ENCODE data around the gene AUH.

Gene AUH, protein sequence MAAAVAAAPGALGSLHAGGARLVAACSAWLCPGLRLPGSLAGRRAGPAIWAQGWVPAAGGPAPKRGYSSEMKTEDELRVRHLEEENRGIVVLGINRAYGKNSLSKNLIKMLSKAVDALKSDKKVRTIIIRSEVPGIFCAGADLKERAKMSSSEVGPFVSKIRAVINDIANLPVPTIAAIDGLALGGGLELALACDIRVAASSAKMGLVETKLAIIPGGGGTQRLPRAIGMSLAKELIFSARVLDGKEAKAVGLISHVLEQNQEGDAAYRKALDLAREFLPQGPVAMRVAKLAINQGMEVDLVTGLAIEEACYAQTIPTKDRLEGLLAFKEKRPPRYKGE

DNA sequence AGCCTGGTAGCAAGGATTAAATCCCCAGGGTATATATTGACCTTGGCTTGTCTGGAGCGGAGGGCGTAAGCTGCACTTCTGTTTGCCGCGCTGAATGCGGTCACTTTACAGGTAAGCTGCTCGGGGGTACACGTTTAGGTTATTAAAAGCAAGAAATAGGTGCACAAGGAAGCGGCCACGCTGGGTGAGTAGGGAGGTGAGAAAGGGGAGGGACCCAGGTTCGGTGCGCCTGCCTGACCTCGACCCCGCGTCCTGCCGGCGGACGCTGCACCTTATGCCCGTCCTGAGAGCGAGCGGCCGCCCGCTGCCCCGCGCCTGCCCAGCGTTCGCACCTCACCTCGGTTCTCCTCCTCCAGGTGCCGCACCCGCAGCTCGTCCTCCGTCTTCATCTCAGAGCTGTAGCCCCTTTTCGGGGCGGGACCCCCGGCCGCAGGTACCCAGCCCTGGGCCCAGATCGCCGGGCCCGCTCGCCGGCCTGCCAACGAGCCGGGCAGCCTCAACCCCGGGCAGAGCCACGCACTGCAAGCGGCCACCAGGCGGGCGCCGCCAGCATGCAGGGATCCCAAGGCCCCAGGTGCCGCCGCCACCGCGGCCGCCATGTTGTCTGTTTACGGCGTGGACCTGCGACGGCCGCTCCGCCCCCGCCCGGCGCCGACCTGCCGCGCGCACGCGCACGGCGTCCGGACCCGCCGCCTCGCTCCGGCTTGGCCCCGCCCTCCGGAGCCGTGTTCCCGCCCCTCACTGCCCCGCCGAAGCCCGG is at the start of gene AUH:
Gene AUH (minus strand): TSS at position 628 of the 760 bp plus-strand sequence. CDS start 29 bp downstream, at position 599.
- Mint-ChIP-seq H3K9me3 (no peaks in the 10 kb centered on the region), H3K4me1 (ENCODE audit: low read depth) (peaks cover 53% of the 10 kb centered on the region), H3K36me3 (ENCODE audit: low read depth) (peaks cover 49% of the 10 kb centered on the region), H3K4me3 (peak within 1 kb of the TSS; percentile 95), H3K27me3 (no peaks in the 10 kb centered on the region), H3K27ac (peak within 1 kb of the TSS; percentile 96)
- peak; percentile 92 for DNase-seq

- Mint-ChIP-seq H3K27me3 (no peaks in the 10 kb centered on the region), H3K36me3 (ENCODE audit: low read depth) (peaks cover 93% of the 10 kb centered on the region), H3K4me3 (no peak overlapping the region), H3K27ac (no peak overlapping the region), H3K4me1 (ENCODE audit: low read depth) (peaks cover 58% of the 10 kb centered on the region), H3K9me3 (no peaks in the 10 kb centered on the region)
- DNase-seq = no peak
These were observed 49.5 kb upstream of the AUH start for GRCh38 chr9:91411096-91411771.

GRCh38 chr9:91410161-91410560 is 48.4 kb upstream of the AUH start:
- DNase-seq = no peak
- Mint-ChIP-seq H3K4me1 (ENCODE audit: low read depth) (peaks cover 47% of the 10 kb centered on the region), H3K36me3 (ENCODE audit: low read depth) (peaks cover 90% of the 10 kb centered on the region), H3K27ac (no peak overlapping the region), H3K27me3 (no peaks in the 10 kb centered on the region), H3K9me3 (no peaks in the 10 kb centered on the region), H3K4me3 (no peak overlapping the region)

DNA sequence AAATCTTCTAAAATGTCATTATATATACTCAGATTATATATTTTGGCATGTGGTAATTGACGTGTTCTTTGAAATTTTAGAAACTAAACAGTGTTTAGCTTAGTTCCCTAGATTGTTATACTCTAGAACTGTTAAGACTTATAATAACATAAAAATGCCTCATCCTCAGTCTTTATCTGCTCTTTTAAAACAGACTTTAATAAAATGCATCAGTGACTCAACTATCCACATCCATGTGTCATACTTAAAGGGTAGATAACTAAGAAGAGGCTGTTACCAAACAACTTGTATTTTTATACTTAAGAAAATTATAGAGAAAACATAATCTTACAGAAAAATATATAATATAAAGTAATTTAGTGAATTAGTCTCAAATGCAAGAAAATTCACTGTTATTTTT is 46.8 kb upstream of the AUH start:
- Mint-ChIP-seq H3K4me1 (ENCODE audit: low read depth) (peaks cover 35% of the 10 kb centered on the region), H3K27ac (no peak overlapping the region), H3K4me3 (no peak overlapping the region), H3K9me3 (no peaks in the 10 kb centered on the region), H3K36me3 (ENCODE audit: low read depth) (peaks cover 77% of the 10 kb centered on the region), H3K27me3 (no peaks in the 10 kb centered on the region)
- DNase-seq = no peak

DNA sequence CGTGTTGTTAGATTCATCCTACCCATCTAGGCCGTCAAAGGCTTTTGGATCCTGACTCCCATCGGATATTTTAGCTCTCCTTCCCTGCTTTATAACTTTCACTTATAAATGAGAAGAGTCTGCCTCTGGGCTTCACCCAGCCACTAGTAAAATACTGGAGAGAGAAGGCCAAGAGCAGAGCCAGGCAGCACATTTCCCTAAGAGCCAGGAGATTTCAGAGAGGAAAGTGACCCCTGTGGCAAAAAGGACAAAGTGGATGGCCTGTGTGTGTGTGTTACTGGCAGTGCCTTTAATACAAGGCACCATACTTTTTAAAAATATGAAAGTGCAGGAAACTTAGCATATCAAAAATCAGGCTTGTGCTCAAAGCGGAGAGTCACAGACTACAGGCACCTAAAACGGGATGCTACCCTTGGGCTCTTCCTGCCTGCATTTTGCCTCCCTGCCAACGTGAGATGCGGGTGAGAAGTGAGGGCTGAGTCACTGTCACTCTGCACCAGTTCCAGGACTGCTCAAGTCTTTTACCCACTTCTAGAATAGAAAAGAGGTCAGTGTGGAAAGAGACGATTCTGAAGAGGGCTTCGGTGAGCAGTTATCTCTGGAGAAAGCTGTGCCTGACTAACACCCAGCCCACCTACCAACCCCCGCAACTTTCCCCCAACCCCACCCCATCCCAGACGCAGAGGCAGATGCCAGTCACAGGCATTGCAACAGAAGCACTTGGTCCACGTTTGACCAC is 46.0 kb upstream of the AUH start:
- Mint-ChIP-seq H3K9me3 (no peaks in the 10 kb centered on the region), H3K36me3 (ENCODE audit: low read depth) (peaks cover 70% of the 10 kb centered on the region), H3K4me1 (ENCODE audit: low read depth) (peaks cover 31% of the 10 kb centered on the region), H3K27me3 (peaks cover 6% of the 10 kb centered on the region), H3K4me3 (no peak overlapping the region), H3K27ac (no peak overlapping the region)
- DNase-seq = no peak

DNA sequence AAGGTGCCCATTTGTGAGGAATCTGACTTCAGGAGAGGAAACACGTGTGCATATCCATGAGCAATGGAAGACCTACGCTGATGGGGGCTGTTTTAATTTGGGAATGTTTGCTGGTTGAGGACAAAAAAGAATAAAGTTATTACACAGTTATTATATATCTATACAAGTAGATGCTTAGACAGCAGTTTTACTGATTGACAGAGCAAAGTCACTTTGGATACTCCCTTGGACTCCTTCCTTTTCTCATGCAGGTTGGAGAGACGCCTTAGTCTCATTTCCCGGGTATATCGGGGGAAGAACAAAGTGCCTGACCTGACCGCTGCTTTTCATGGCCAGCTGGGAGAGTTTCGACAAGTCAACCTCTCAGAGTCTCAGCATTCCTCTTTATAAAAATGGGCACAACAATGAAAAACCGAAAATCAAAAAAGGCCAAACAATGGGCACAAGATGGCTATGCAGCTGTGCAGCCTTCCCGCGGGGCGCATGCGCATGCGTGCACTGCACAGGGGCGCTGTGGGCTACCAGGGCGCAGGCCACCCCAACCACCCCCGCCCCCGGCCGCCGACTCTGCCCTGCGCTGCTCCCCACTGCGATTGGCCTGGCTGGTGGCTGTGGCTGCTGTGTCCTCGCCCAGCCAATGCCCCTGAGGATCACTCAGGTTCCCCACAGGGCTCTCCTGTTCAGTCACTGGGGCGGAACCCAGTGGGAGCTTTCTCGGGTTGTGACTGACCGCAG is 43.8 kb upstream of the AUH start:
- peaks cover 10% of the 10 kb centered on the region for H3K27me3 Mint-ChIP-seq
- no peak for DNase-seq
- H3K4me3 Mint-ChIP-seq = no peak overlapping the region
- no peaks in the 10 kb centered on the region for H3K9me3 Mint-ChIP-seq
- no peak overlapping the region for H3K27ac Mint-ChIP-seq
- peaks cover 21% of the 10 kb centered on the region for H3K4me1 Mint-ChIP-seq (ENCODE audit: low read depth)
- peaks cover 52% of the 10 kb centered on the region for H3K36me3 Mint-ChIP-seq (ENCODE audit: low read depth)

DNA sequence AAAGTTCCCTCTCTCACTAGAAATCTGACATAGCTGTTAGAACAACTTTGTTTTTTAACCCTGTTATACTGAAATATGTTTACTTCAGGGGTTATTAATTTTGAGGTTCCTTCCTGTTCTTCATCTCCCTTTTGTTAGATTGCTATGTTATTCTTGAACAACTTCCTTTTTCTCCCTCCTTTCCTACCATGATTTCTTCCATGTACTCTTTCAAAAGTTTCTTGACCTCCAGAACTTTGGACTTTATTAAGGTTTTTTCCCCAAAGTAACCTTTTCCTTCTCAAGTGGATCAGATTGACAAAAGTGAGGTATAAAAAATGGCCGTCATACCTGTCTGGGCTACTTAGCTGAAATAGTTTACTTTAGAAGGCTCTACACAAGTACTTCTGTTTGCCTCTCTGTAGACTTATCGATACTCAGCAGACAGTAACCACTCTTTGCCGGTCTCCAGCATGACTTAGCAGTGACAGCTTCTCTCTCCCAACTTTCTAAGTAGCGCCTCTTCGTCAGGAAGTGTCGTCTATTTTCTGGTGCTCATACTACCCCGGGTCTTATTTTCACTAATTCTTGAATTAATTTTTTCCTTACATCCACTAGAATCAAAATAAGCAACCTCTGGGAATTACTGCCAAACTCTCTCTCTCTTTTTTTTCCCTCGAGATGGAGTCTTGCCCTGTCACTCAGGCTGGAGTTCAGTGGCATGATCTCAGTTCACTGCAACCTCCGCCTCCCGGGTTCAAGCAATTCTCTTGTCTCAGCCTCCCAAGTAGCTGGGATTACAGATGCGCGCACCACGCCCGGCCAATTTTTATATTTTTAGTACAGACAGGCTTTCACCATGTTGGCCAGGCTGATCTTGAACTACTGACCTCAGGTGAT is 42.2 kb upstream of the AUH start:
- DNase-seq = no peak
- no peaks in the 10 kb centered on the region for H3K9me3 Mint-ChIP-seq
- no peak overlapping the region for H3K4me3 Mint-ChIP-seq
- peaks cover 13% of the 10 kb centered on the region for H3K27me3 Mint-ChIP-seq
- H3K36me3 Mint-ChIP-seq (ENCODE audit: low read depth) = peaks cover 36% of the 10 kb centered on the region
- peaks cover 8% of the 10 kb centered on the region for H3K4me1 Mint-ChIP-seq (ENCODE audit: low read depth)
- no peak overlapping the region for H3K27ac Mint-ChIP-seq

DNA sequence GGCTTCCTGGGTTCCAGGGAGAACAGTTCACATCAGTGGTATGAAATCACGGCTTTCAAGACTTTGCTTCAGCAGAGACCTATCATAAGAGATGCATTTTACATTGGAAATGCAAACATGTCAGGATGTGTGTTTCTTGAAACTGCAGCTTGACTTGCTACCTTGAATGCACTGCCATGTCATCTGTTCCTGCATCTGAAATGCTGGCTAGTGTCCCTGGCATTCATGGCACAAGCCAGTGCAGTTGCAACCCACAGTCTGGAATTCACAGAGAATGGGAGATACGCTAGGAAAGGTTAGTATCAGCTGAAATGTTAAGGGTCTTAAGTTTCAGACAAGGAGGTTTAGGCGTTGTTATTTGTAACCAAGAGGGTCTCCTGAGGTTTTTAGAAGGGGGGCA is 37.2 kb upstream of the AUH start:
- peaks cover 18% of the 10 kb centered on the region for H3K27me3 Mint-ChIP-seq
- no peak overlapping the region for H3K4me3 Mint-ChIP-seq
- peaks cover 28% of the 10 kb centered on the region for H3K4me1 Mint-ChIP-seq (ENCODE audit: low read depth)
- H3K36me3 Mint-ChIP-seq (ENCODE audit: low read depth) = no peaks in the 10 kb centered on the region
- H3K9me3 Mint-ChIP-seq = no peaks in the 10 kb centered on the region
- no peak overlapping the region for H3K27ac Mint-ChIP-seq
- no peak for DNase-seq

DNA sequence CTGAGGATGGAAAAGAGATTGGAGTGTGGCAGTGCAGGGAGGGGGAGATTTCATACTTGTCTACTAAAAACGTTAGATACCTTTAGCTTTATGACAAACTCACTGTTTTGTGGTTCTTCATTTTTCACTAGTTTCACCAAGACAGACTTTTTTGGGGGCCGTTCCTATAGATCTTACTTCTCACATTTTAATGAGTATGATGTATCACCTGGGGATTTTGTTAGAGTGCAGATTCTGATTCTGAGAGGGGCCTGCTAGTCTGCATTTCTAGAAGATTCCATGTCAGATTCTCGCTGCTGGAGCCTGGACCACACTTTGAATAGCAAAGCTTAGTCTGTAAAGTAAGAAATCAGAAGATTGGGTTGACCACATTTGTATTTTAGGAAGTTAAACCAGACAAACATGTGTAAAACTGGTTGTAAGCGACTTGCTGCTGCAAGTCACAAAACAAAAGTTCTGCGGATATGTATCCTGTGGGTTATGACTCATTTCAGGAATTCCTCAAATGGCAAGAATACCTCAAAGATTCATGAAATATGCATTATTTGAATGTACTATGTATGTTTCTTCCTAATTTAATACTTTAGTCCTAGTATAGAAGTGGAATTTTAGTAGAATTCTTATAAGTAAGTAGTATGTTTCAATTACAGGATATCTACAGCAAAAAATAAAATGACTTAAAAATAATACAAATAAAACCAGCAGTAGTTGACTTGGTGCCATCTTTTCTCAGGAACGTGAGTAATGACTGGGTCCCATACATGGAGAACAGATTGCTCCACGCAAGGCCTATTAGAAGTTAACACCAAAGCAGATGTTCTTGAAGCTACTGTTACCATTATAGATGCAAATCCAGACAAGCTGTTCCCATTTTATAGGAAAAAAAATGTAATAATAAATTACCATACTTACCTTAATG is 34.1 kb upstream of the AUH start:
- DNase-seq = no peak
- peak overlapping the region; percentile 32 for H3K4me3 Mint-ChIP-seq

GRCh38 chr9:91395106-91395552 is 33.4 kb upstream of the AUH start:
- no peak for DNase-seq
- Mint-ChIP-seq H3K9me3 (no peaks in the 10 kb centered on the region), H3K36me3 (ENCODE audit: low read depth) (no peaks in the 10 kb centered on the region), H3K4me3 (peak overlapping the region; percentile 32), H3K27me3 (peaks cover 8% of the 10 kb centered on the region), H3K27ac (peak overlapping the region; percentile 88), H3K4me1 (ENCODE audit: low read depth) (peaks cover 21% of the 10 kb centered on the region)

More for the DNA sequence above, 34.1 kb upstream of the AUH start:
- H3K27me3 Mint-ChIP-seq = peaks cover 8% of the 10 kb centered on the region
- no peaks in the 10 kb centered on the region for H3K36me3 Mint-ChIP-seq (ENCODE audit: low read depth)
- peaks cover 21% of the 10 kb centered on the region for H3K4me1 Mint-ChIP-seq (ENCODE audit: low read depth)
- H3K9me3 Mint-ChIP-seq = no peaks in the 10 kb centered on the region
- peak overlapping the region; percentile 88 for H3K27ac Mint-ChIP-seq

DNA sequence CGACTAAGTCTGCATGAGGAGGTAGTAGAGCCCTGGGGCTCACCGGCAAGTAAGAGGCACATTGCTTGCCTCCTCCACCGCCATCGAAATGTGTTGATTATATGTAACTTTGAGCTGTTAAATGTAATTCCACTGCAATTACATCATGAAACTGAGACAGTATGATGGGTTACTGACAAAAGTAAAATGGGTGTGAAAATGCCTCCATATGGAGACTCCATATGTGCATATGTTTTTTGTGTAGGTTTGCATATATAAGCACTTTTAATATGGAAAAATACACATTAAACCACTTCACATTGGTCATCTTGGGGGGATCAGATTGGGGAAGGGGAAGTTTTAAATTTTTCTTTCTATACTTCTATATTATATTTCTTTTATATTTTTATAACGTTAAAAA is 32.1 kb upstream of the AUH start:
- Mint-ChIP-seq H3K27me3 (peaks cover 4% of the 10 kb centered on the region), H3K27ac (no peak overlapping the region), H3K9me3 (no peaks in the 10 kb centered on the region), H3K4me1 (ENCODE audit: low read depth) (peaks cover 21% of the 10 kb centered on the region), H3K36me3 (ENCODE audit: low read depth) (no peaks in the 10 kb centered on the region), H3K4me3 (no peak overlapping the region)
- DNase-seq = no peak

- Mint-ChIP-seq H3K4me1 (ENCODE audit: low read depth) (peaks cover 21% of the 10 kb centered on the region), H3K4me3 (no peak overlapping the region), H3K36me3 (ENCODE audit: low read depth) (no peaks in the 10 kb centered on the region), H3K27ac (no peak overlapping the region), H3K9me3 (no peaks in the 10 kb centered on the region), H3K27me3 (no peaks in the 10 kb centered on the region)
- no peak for DNase-seq
These were observed 30.7 kb upstream of the AUH start for GRCh38 chr9:91392435-91392834.

Measured in activated T-cell treated with anti-CD3 and anti-CD28 coated beads, Interleukin-2, amount 50 U/mL, for 24 hours (primary cell).